PC-9 (cell line): ENCODE data around the gene RASIP1. TPM values are rescaled to one million over a fixed set of nuclear protein-coding genes. Genes with fewer than 3 reads are reported as not detected.
A peak's percentile ranks its signal among the peaks of the same experiment; 100 is the strongest.

ENCODE experiments used
- BruUV-seq: library from RNA; stranded (reverse); fragments of 400-500 nt; replicated peaks from 2 replicates; lab custom pipeline; 2021; lab: Mats Ljungman, UMichigan
- CTCF ChIA-PET: fragments of 300-600 bp; sonication (Branson Sonifier 250); formaldehyde crosslinking; loops from one replicate; lab custom pipeline; 2022; ENCODE audit warnings: antibody characterized with exemption; lab: Charles Lee
- POLR2A ChIA-PET: fragments of 300-600 bp; sonication (Branson Sonifier 250); formaldehyde crosslinking; loops from one replicate; lab custom pipeline; 2022; ENCODE audit warnings: antibody characterized with exemption; ENCODE audit not compliant: unreplicated experiment; lab: Charles Lee
- DNase-seq, 2 experiments: peaks; one replicate each; pipeline versions ENCODE4 v3.0.0 to v3.0.0-alpha.2; 2015 to 2022; ENCODE audit warnings: mixed read lengths in 1 of 2
- H2AFZ ChIP-seq: fragments of 200-600 bp; sonication (generic); 2 replicates; pipeline ENCODE4 v1.8.1; 2017; ENCODE audit warnings: antibody characterized with exemption
- H3F3A ChIP-seq: fragments of 200-600 bp; sonication (generic); 2 replicates; pipeline ENCODE4 v1.8.1; 2017; ENCODE audit warnings: antibody characterized with exemption, mild to moderate bottlenecking, low read depth; ENCODE audit not compliant: insufficient read depth
- H3K27ac ChIP-seq: fragments of 200-600 bp; sonication (generic); 2 replicates; pipeline ENCODE4 v1.6.1; 2016; ENCODE audit warnings: mixed run types
- H3K27me3 ChIP-seq: fragments of 200-600 bp; sonication (generic); 2 replicates; pipeline ENCODE4 v1.6.1; 2016; ENCODE audit warnings: low read depth, mixed run types; ENCODE audit not compliant: insufficient read depth
- H3K36me3 ChIP-seq: fragments of 200-600 bp; sonication (generic); 2 replicates; pipeline ENCODE4 v1.6.1; 2016; ENCODE audit warnings: low read depth, mixed run types
- H3K4me1 ChIP-seq: fragments of 200-600 bp; sonication (generic); replicated peaks from 2 replicates; pipeline ENCODE4 v1.6.1; 2016; ENCODE audit warnings: mixed run types; ENCODE audit not compliant: insufficient read depth
- H3K4me2 ChIP-seq: fragments of 200-600 bp; sonication (generic); 2 replicates; pipeline ENCODE4 v1.6.1; 2017; ENCODE audit warnings: mixed run types
- H3K4me3 ChIP-seq: fragments of 200-600 bp; sonication (generic); 2 replicates; pipeline ENCODE4 v1.6.1; 2016; ENCODE audit warnings: mixed run types
- H3K79me2 ChIP-seq: fragments of 200-600 bp; sonication (generic); 2 replicates; pipeline ENCODE4 v1.6.1; 2017; ENCODE audit warnings: low read depth, mixed run types
- H3K9me2 ChIP-seq: fragments of 200-600 bp; sonication (generic); 2 replicates; pipeline ENCODE4 v1.8.1; 2017; ENCODE audit warnings: mild to moderate bottlenecking; ENCODE audit not compliant: insufficient read depth
- H3K9me3 ChIP-seq: fragments of 200-600 bp; sonication (generic); 2 replicates; pipeline ENCODE4 v1.8.1; 2016; ENCODE audit warnings: low read depth; ENCODE audit not compliant: insufficient read depth
- H4K20me1 ChIP-seq: fragments of 200-600 bp; sonication (generic); 2 replicates; pipeline ENCODE4 v1.8.1; 2017; ENCODE audit not compliant: insufficient read depth
- CTCF ChIP-seq: fragments of 200-600 bp; sonication (generic); conservative IDR thresholded peaks from 2 replicates; pipeline ENCODE4 v1.6.1; 2017; ENCODE audit warnings: mixed run types, antibody characterized with exemption, mild to moderate bottlenecking, moderate library complexity
- EZH2 ChIP-seq: fragments of 200-600 bp; sonication (generic); IDR thresholded peaks from 2 replicates; pipeline ENCODE4 v1.8.0; 2017; ENCODE audit warnings: antibody characterized with exemption, low read depth
- intact Hi-C: fragments of 100-400 bp; cut with micrococcal nuclease; formaldehyde crosslinking; loops from one replicate; pipeline ENCODE4 v1.10.0; 2022; ENCODE audit not compliant: unreplicated experiment
- total RNA-seq: library from RNA; stranded (reverse); gene quantifications from 2 replicates; pipeline ENCODE4 v1.2.3, GENCODE V29; 2021

Gene RASIP1
- total RNA-seq, 1 experiment from 2014 or later: 1.4 TPM

- no peaks in the 10 kb centered on the region for H3K36me3 ChIP-seq
- intact Hi-C loops: no loop called here
- H3K27me3 ChIP-seq: no peaks in the 10 kb centered on the region
- peak overlapping the region; percentile 24 for H3K4me2 ChIP-seq
- POLR2A ChIA-PET: no interaction called here
- no peaks in the 10 kb centered on the region for H4K20me1 ChIP-seq
- peak; percentile 45 to 67 for DNase-seq
- no peak overlapping the region for H3K4me3 ChIP-seq
- CTCF ChIA-PET: interaction anchor here (0.6 kb wide), 1 partner anchor 106 kb away, joined by 3 read pairs; no protein-coding TSS in a partner anchor
- BruUV-seq: no TSS peak
- no peaks in the 10 kb centered on the region for H3K9me3 ChIP-seq
- TF ChIP-seq EZH2: no peak
- TF ChIP-seq CTCF: no peak
- H3K27ac ChIP-seq: no peak overlapping the region
- peaks cover 13% of the 10 kb centered on the region; the same call in 1 of the 2 replicates for H3F3A ChIP-seq
- no peaks in the 10 kb centered on the region for H3K79me2 ChIP-seq
- no peak overlapping the region for H2AFZ ChIP-seq
- no peaks in the 10 kb centered on the region for H3K9me2 ChIP-seq
- peaks cover 11% of the 10 kb centered on the region for H3K4me1 ChIP-seq
Observed at GRCh38 chr19:48780631-48781391, 40.4 kb upstream of the RASIP1 start.

GRCh38 chr19:48779636-48780035, 39.2 kb upstream of the RASIP1 start:
- no peaks in the 10 kb centered on the region for H3K9me2 ChIP-seq
- ChIA-PET POLR2A (interaction anchor here (0.7 kb wide), 1 partner anchor 477 kb away, joined by 3 read pairs; no protein-coding TSS in a partner anchor), CTCF (interaction anchor here (0.6 to 0.7 kb wide), 2 partner anchors 16 to 419 kb away, joined by 3 to 6 read pairs; no protein-coding TSS in a partner anchor)

GRCh38 chr19:48777720-48778119, 37.3 kb upstream of the RASIP1 start:
- ChIA-PET CTCF (no interaction called here), POLR2A (no interaction called here)
- intact Hi-C loops: no loop called here

More at GRCh38 chr19:48779636-48780035, 39.2 kb upstream of the RASIP1 start:
- H3K36me3 ChIP-seq: no peaks in the 10 kb centered on the region
- H4K20me1 ChIP-seq: no peaks in the 10 kb centered on the region
- no peak overlapping the region for H2AFZ ChIP-seq
- H3K79me2 ChIP-seq: no peaks in the 10 kb centered on the region
- TF ChIP-seq EZH2 (no peak), CTCF (no peak)
- no peak overlapping the region for H3K27ac ChIP-seq
- intact Hi-C loops: no loop called here
- no peaks in the 10 kb centered on the region for H3K27me3 ChIP-seq
- DNase-seq: no peak
- BruUV-seq: no TSS peak
- no peak overlapping the region for H3K4me3 ChIP-seq
- H3F3A ChIP-seq: peaks cover 18% of the 10 kb centered on the region
- no peaks in the 10 kb centered on the region for H3K9me3 ChIP-seq
- no peak overlapping the region for H3K4me2 ChIP-seq
- peaks cover 11% of the 10 kb centered on the region for H3K4me1 ChIP-seq

More at GRCh38 chr19:48777720-48778119, 37.3 kb upstream of the RASIP1 start:
- Histone ChIP-seq H3K4me2 (no peak overlapping the region), H4K20me1 (no peaks in the 10 kb centered on the region), H3K36me3 (no peaks in the 10 kb centered on the region), H3K9me2 (no peaks in the 10 kb centered on the region), H3K9me3 (no peaks in the 10 kb centered on the region), H2AFZ (no peak overlapping the region), H3F3A (peaks cover 23% of the 10 kb centered on the region), H3K4me1 (peaks cover 11% of the 10 kb centered on the region), H3K27me3 (no peaks in the 10 kb centered on the region), H3K4me3 (no peak overlapping the region), H3K27ac (no peak overlapping the region), H3K79me2 (no peaks in the 10 kb centered on the region)
- BruUV-seq: no TSS peak
- TF ChIP-seq CTCF: no peak
- no peak for TF ChIP-seq EZH2
- no peak for DNase-seq
